Measurements from ENCODE around the gene PSMA1.

GRCh38 chr11:14503023-14503422, 17.2 kb downstream of the PSMA1 start:
- no peak for TF ChIP-seq CTCF (IDR thresholded peaks at IDR 0.05; ENCODE audit: low read length)
- TF ChIP-seq EZH2 (IDR thresholded peaks at IDR 0.05; ENCODE audit: borderline replicate concordance, low read length): no peak
